ENCODE measurements around the gene PPP2R2B. TPM values are rescaled to one million over a fixed set of nuclear protein-coding genes. Genes with fewer than 3 reads are reported as not detected.

PPP2R2B gene
- polyA plus RNA-seq, 2 of the 4 experiments (the other 2 are of a cell fraction), result not detected

DNA sequence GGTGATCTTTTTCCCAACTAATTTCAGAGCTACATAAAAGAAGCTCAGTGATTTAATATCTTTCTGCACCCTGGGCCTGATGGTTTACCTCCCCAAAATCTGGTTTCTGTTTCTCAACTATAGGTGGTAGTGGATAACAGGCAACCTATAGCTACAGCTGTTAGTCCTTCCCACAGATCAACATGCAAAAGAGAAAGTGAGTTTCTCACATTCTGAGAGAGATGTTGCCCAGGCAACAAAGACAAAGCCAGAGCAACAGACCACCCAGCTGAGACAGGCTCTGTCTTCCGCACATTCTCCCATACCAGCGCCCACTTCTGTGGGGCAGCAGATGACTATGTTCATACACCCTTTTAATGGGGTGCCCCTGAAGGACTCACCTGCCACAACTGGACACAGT lies 40.7 kb upstream of the PPP2R2B start:
- CTCF ChIA-PET, result no interaction called here
- H3K4me2 ChIP-seq, result no peak overlapping the region
- H3K4me1 ChIP-seq, result no peaks in the 10 kb centered on the region
- H3K4me3 ChIP-seq, result no peak overlapping the region
- TF ChIP-seq KDM1A (IDR thresholded peaks at IDR 0.05; ENCODE audit: low read depth) (no peak), RFX5 (IDR thresholded peaks at IDR 0.05) (no peak), TFCP2L1 (CRISPR knock-in tag; IDR thresholded peaks at IDR 0.05) (no peak), MAFK (IDR thresholded peaks at IDR 0.05; ENCODE audit: partially characterized antibody) (no peak), CHD2 (IDR thresholded peaks at IDR 0.05; ENCODE audit: low read length, partially characterized antibody) (no peak), RARB (CRISPR knock-in tag; IDR thresholded peaks at IDR 0.05) (no peak), NFE2L2 (conservative IDR thresholded peaks at IDR 0.05; ENCODE audit: low read length) (no peak), RCOR1 (IDR thresholded peaks at IDR 0.05; ENCODE audit: low read depth, low read length) (no peak)
- TF ChIP-seq, protein P1, sequence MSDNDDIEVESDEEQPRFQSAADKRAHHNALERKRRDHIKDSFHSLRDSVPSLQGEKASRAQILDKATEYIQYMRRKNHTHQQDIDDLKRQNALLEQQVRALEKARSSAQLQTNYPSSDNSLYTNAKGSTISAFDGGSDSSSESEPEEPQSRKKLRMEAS (IDR thresholded peaks at IDR 0.05), result no peak
- POLR2A ChIA-PET, result no interaction called here
- 24% methylated on average over 2 of the region's 2 CpGs for WGBS (ENCODE audit: missing lambda C conversion rate)
- ATAC-seq, result no peak
- FAIRE-seq, result no peak
- H3K9me3 ChIP-seq, result no peaks in the 10 kb centered on the region
- no peak for DNase-seq (ENCODE audit: low read depth in 1 of 2, low spot score in 1 of 2)
- no peak overlapping the region for H3K27ac ChIP-seq

DNA sequence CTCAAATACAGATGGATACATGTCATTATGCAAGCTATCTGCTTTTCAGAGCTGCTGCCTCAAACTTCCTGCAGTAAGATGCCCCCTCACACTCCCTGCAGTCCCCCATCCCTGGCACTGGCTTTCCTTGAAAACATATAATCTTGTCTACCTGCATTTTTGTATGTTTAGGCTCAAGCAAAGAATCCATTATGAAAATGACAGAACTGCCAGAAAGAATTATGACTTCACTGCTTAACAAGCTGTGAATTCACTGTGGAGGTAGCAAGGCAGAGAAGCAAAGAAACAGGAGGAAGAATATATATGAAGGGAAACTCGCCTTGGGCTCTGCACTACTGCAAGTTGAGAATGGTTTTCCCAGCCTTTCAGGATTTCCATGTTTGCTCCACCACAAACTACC lies 39.4 kb upstream of the PPP2R2B start:
- H3K4me3 ChIP-seq, result no peak overlapping the region
- ATAC-seq (no peak), FAIRE-seq (no peak), DNase-seq (ENCODE audit: low read depth in 1 of 2, low spot score in 1 of 2) (no peak)
- 0% methylated on average over 1 of the region's 1 CpG for WGBS (ENCODE audit: missing lambda C conversion rate)
- ChIA-PET CTCF (no interaction called here), POLR2A (no interaction called here)
- H3K4me2 ChIP-seq, result no peak overlapping the region
- H3K27ac ChIP-seq, result no peak overlapping the region
- no peak for TF ChIP-seq EHMT2 (IDR thresholded peaks at IDR 0.05; ENCODE audit: low read depth)
- no peak for TF ChIP-seq HOXA7 (CRISPR knock-in tag; IDR thresholded peaks at IDR 0.05)
- TF ChIP-seq HES2 (IDR thresholded peaks at IDR 0.05), result no peak
- TF ChIP-seq CHD4 (IDR thresholded peaks at IDR 0.05; ENCODE audit: borderline replicate concordance), result no peak
- no peak for TF ChIP-seq HOXB13 (CRISPR knock-in tag; IDR thresholded peaks at IDR 0.05; ENCODE audit: low read depth)
- TF ChIP-seq SMC3 (IDR thresholded peaks at IDR 0.05), result no peak
- TF ChIP-seq NPAS2 (CRISPR knock-in tag; IDR thresholded peaks at IDR 0.05; ENCODE audit: borderline replicate concordance), result no peak
- no peak for TF ChIP-seq JUN (IDR thresholded peaks at IDR 0.05)
- no peak for TF ChIP-seq TP53 (CRISPR knock-in tag; IDR thresholded peaks at IDR 0.05)
- TF ChIP-seq ESRRA (IDR thresholded peaks at IDR 0.05; ENCODE audit: borderline replicate concordance, low read length), result no peak
- no peak for TF ChIP-seq RARB (CRISPR knock-in tag; IDR thresholded peaks at IDR 0.05)
- no peak for TF ChIP-seq RNF2 (IDR thresholded peaks at IDR 0.05; ENCODE audit: borderline replicate concordance, low read depth)
- TF ChIP-seq FOXS1 (CRISPR knock-in tag; IDR thresholded peaks at IDR 0.05), result no peak
- no peak for TF ChIP-seq ZNF302 (CRISPR knock-in tag; IDR thresholded peaks at IDR 0.05)
- TF ChIP-seq, protein P2, sequence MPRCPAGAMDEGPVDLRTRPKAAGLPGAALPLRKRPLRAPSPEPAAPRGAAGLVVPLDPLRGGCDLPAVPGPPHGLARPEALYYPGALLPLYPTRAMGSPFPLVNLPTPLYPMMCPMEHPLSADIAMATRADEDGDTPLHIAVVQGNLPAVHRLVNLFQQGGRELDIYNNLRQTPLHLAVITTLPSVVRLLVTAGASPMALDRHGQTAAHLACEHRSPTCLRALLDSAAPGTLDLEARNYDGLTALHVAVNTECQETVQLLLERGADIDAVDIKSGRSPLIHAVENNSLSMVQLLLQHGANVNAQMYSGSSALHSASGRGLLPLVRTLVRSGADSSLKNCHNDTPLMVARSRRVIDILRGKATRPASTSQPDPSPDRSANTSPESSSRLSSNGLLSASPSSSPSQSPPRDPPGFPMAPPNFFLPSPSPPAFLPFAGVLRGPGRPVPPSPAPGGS (IDR thresholded peaks at IDR 0.05), result no peak
- no peaks in the 10 kb centered on the region for H3K9me3 ChIP-seq
- no peaks in the 10 kb centered on the region for H3K4me1 ChIP-seq

DNA sequence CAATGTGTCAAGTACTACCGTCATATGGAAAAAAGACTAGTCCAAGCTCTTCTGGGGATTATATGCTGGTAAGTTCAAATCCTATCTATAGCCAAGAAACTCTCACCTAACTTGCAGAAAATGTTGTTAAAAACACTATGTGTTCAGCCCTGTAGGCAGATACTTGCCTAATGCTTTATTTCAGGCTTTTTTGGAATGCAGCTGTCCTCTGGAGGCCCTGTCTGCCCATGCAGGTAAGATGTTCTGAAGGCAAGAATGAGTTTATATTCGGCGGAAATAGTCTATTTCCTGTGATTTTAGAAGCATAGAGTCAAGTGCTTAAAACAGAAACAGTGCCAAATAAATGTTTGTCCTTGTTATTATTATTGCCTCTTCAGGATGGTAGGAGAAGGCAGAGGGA lies 34.3 kb upstream of the PPP2R2B start:
- ATAC-seq, result no peak
- no peak overlapping the region for H3K4me3 ChIP-seq
- CTCF ChIA-PET, result no interaction called here

More for the DNA sequence above, 34.3 kb upstream of the PPP2R2B start:
- H3K4me1 ChIP-seq, result no peaks in the 10 kb centered on the region
- H3K27ac ChIP-seq, result no peak overlapping the region
- TF ChIP-seq RNF2 (IDR thresholded peaks at IDR 0.05; ENCODE audit: borderline replicate concordance, low read depth) (no peak), ESRRA (IDR thresholded peaks at IDR 0.05; ENCODE audit: borderline replicate concordance, low read length) (no peak), CEBPB (IDR thresholded peaks at IDR 0.05) (no peak), MAZ (IDR thresholded peaks at IDR 0.05; ENCODE audit: borderline replicate concordance, low read depth, low read length) (no peak), HDAC2 (IDR thresholded peaks at IDR 0.05) (no peak), TFCP2L1 (CRISPR knock-in tag; IDR thresholded peaks at IDR 0.05) (no peak), ZNF302 (CRISPR knock-in tag; IDR thresholded peaks at IDR 0.05) (no peak), HMGXB4 (CRISPR knock-in tag; IDR thresholded peaks at IDR 0.05; ENCODE audit: borderline replicate concordance) (no peak), GATA3 (IDR thresholded peaks at IDR 0.05; ENCODE audit: borderline replicate concordance) (no peak), RAD21 (conservative IDR thresholded peaks at IDR 0.05 in 1 of 2, IDR thresholded peaks at IDR 0.05 in 1 of 2) (no peak)
- TF ChIP-seq, protein P3, sequence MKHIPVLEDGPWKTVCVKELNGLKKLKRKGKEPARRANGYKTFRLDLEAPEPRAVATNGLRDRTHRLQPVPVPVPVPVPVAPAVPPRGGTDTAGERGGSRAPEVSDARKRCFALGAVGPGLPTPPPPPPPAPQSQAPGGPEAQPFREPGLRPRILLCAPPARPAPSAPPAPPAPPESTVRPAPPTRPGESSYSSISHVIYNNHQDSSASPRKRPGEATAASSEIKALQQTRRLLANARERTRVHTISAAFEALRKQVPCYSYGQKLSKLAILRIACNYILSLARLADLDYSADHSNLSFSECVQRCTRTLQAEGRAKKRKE (CRISPR knock-in tag; IDR thresholded peaks at IDR 0.05; ENCODE audit: low read depth), result no peak
- no peaks in the 10 kb centered on the region for H3K9me3 ChIP-seq
- DNase-seq (ENCODE audit: low read depth in 1 of 2, low spot score in 1 of 2), result no peak
- WGBS (ENCODE audit: missing lambda C conversion rate), result 39% methylated on average over 3 of the region's 3 CpGs
- FAIRE-seq, result no peak
- POLR2A ChIA-PET, result no interaction called here
- no peak overlapping the region for H3K4me2 ChIP-seq
